DND-41 (cell line): ENCODE data around the gene NKAIN2.

Source experiments
- ATAC-seq: fragments of 200-7000 bp; cut with Tn5 transposase; 3 replicates; pipeline ENCODE4 v1.9.1; 2021; ENCODE audit warnings: low read depth; ENCODE audit not compliant: insufficient read depth
- DNase-seq: peaks from one replicate; pipeline ENCODE4 v3.0.0-alpha.2; 2020
- H2AFZ ChIP-seq: 2 replicates; pipeline ENCODE4 v1.6.0; 2012; ENCODE audit warnings: low read depth, low read length
- H3K27ac ChIP-seq: 2 replicates; pipeline ENCODE4 v1.5.1; 2012; ENCODE audit warnings: low read length, inconsistent platforms
- H3K27me3 ChIP-seq: fragments of 200-600 bp; sonication (generic); 2 replicates; pipeline ENCODE4 v1.6.0; 2012; ENCODE audit warnings: low read length, mild to moderate bottlenecking, inconsistent platforms; ENCODE audit not compliant: insufficient read depth, poor library complexity
- H3K36me3 ChIP-seq: 2 replicates; pipeline ENCODE4 v1.5.1; 2012; ENCODE audit warnings: low read length, inconsistent platforms; ENCODE audit not compliant: insufficient read depth
- H3K4me1 ChIP-seq: 2 replicates; pipeline ENCODE4 v1.5.1; 2012; ENCODE audit warnings: mild to moderate bottlenecking, low read length; ENCODE audit not compliant: insufficient read depth
- H3K4me2 ChIP-seq: 2 replicates; pipeline ENCODE4 v1.6.0; 2012; ENCODE audit warnings: mild to moderate bottlenecking, moderate library complexity, low read length, inconsistent platforms; ENCODE audit not compliant: insufficient read depth
- H3K4me3 ChIP-seq, 2 experiments: fragments of 200-600 bp in 1 of 2; shearing (Covaris generic) in 1 of 2; 2 replicates each; pipeline ENCODE4 v1.5.1; 2012 to 2016; ENCODE audit warnings: inconsistent platforms in 2 of 2, low read length in 2 of 2, mild to moderate bottlenecking in 2 of 2, low read depth in 1 of 2, moderate library complexity in 1 of 2
- H3K79me2 ChIP-seq: 2 replicates; pipeline ENCODE4 v1.6.0; 2012; ENCODE audit warnings: low read length, inconsistent platforms; ENCODE audit not compliant: insufficient read depth
- H3K9ac ChIP-seq: 2 replicates; pipeline ENCODE4 v1.6.0; 2012; ENCODE audit warnings: low read depth, mild to moderate bottlenecking, inconsistent platforms, low read length, moderate library complexity
- H3K9me3 ChIP-seq: 2 replicates; pipeline ENCODE4 v1.5.1; 2012; ENCODE audit warnings: low read length, moderate library complexity, mild to moderate bottlenecking, inconsistent platforms; ENCODE audit not compliant: insufficient read depth, severe bottlenecking
- H4K20me1 ChIP-seq: 2 replicates; pipeline ENCODE4 v1.6.0; 2012; ENCODE audit warnings: low read length; ENCODE audit not compliant: insufficient read depth
- EZH2 ChIP-seq: IDR thresholded peaks from 3 replicates; pipeline ENCODE4 v1.6.1; 2012; ENCODE audit warnings: borderline replicate concordance, low read depth, mild to moderate bottlenecking, moderate library complexity, low read length, inconsistent platforms; ENCODE audit not compliant: severe bottlenecking
- TF ChIP-seq, protein P1 (sequence below): IDR thresholded peaks from 2 replicates; pipeline ENCODE4 v1.5.1; 2012; ENCODE audit warnings: borderline replicate concordance, low read length, moderate library complexity, mild to moderate bottlenecking; ENCODE audit not compliant: poor library complexity, severe bottlenecking; ENCODE audit errors: extremely low read depth

The NKAIN2 gene

DNA sequence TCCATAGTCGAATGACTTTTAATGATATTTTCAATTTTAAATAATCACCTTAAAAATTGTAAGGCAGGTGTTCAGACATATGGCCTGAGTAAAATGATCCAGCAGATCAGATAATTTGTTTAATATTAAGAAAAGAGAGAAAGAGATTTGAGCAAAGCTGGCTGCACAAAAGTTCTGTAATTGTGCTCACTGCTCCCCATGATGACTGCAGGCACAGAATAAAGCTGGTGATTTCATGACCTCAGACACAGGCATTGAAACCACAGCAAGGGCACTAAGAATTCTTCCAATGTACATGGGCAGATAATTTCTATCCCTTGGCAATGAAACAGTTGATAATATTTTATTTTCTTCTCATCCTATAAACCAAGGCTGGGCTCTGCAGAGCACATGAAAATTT is 553.1 kb downstream of the NKAIN2 start:
- Histone ChIP-seq H3K27me3 (no peaks in the 10 kb centered on the region), H3K4me1 (no peaks in the 10 kb centered on the region), H2AFZ (no peak overlapping the region), H4K20me1 (no peaks in the 10 kb centered on the region), H3K4me2 (no peak overlapping the region), H3K9me3 (no peaks in the 10 kb centered on the region), H3K36me3 (no peaks in the 10 kb centered on the region), H3K27ac (no peak overlapping the region), H3K79me2 (no peaks in the 10 kb centered on the region), H3K9ac (no peak overlapping the region), H3K4me3 (no peak overlapping the region)
- TF ChIP-seq, protein P1, sequence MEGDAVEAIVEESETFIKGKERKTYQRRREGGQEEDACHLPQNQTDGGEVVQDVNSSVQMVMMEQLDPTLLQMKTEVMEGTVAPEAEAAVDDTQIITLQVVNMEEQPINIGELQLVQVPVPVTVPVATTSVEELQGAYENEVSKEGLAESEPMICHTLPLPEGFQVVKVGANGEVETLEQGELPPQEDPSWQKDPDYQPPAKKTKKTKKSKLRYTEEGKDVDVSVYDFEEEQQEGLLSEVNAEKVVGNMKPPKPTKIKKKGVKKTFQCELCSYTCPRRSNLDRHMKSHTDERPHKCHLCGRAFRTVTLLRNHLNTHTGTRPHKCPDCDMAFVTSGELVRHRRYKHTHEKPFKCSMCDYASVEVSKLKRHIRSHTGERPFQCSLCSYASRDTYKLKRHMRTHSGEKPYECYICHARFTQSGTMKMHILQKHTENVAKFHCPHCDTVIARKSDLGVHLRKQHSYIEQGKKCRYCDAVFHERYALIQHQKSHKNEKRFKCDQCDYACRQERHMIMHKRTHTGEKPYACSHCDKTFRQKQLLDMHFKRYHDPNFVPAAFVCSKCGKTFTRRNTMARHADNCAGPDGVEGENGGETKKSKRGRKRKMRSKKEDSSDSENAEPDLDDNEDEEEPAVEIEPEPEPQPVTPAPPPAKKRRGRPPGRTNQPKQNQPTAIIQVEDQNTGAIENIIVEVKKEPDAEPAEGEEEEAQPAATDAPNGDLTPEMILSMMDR = no peak
- no peak for TF ChIP-seq EZH2
- DNase-seq = no peak
- ATAC-seq = no peak

DNA sequence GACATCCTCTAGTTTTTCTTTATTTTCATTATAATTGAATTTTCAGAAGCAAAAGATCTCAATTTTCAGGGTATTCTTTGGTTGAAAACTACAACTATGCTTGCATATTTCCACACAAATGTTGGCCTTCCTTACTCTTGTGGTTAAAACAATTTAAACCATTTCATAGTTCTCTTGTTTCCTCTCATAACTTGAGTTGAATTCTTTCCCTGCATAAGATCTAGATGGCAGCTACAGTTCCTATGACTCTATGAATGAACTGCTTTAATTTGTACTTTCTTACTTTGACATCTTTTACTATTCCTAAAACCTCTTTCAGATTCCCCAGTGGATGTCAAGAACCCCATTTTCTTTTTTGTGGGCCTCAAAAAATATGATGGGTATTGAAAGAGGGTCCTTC is 564.5 kb downstream of the NKAIN2 start:
- TF ChIP-seq EZH2 = no peak
- TF ChIP-seq, protein P1 = no peak
- Histone ChIP-seq H4K20me1 (no peaks in the 10 kb centered on the region), H3K27ac (no peak overlapping the region), H3K79me2 (no peaks in the 10 kb centered on the region), H2AFZ (no peak overlapping the region), H3K4me2 (no peak overlapping the region), H3K9me3 (no peaks in the 10 kb centered on the region), H3K4me3 (no peak overlapping the region), H3K27me3 (no peaks in the 10 kb centered on the region), H3K4me1 (no peaks in the 10 kb centered on the region), H3K9ac (no peak overlapping the region), H3K36me3 (no peaks in the 10 kb centered on the region)
- DNase-seq (no peak), ATAC-seq (no peak)

DNA sequence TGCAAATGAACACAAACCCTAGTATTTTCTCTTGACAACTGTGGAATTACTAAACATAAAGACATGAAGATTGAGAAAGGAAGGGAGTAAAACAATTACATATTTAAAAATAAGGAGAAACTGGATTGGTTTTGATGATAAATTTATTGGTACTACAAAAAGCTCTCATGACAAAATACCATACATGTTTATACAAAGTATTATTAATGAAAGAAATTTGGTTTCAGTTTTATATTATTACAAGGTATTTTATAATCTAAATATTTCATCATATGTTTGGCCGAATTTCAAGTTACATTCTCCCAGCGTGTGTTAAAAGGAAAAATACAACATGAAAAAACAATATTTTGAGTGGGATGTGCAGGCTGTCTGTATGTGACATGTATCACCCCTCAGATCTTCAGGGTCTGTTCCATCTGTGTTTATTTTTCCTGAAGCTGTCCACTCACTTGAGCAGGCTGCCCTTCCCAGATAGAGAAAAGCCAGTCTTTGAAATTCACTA is 568.4 kb downstream of the NKAIN2 start:
- no peaks in the 10 kb centered on the region for H4K20me1 ChIP-seq
- TF ChIP-seq, protein P1 = no peak
- TF ChIP-seq EZH2 = no peak
- DNase-seq (no peak), ATAC-seq (no peak)
- no peaks in the 10 kb centered on the region for H3K79me2 ChIP-seq
- H3K4me3 ChIP-seq = no peak overlapping the region
- no peak overlapping the region for H3K9ac ChIP-seq
- no peaks in the 10 kb centered on the region for H3K4me1 ChIP-seq
- no peaks in the 10 kb centered on the region for H3K27me3 ChIP-seq
- no peak overlapping the region for H3K27ac ChIP-seq
- no peaks in the 10 kb centered on the region for H3K9me3 ChIP-seq
- H3K36me3 ChIP-seq = no peaks in the 10 kb centered on the region
- H2AFZ ChIP-seq = no peak overlapping the region
- no peak overlapping the region for H3K4me2 ChIP-seq

DNA sequence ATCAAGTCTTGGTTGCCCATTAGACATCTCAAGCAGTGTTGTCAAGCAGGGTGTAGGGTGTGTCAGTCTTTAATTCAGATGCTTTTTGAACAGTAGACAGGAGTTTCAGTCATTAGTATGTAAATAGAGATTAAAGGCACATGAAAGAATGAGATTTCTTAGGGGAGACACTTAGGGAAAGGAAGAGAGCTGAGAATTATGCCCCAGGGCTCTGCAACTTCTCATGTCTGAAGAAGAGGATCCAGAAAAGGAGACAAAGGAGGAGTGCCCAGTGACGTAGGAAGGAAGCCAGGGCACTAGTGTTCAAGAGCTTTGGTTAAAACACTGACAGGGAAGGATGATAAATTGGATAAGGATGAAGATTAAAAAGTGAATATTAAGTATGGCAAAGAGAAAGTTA is 569.7 kb downstream of the NKAIN2 start:
- H2AFZ ChIP-seq = no peak overlapping the region
- no peaks in the 10 kb centered on the region for H3K9me3 ChIP-seq
- no peaks in the 10 kb centered on the region for H3K36me3 ChIP-seq
- H3K79me2 ChIP-seq = no peaks in the 10 kb centered on the region
- no peaks in the 10 kb centered on the region for H3K27me3 ChIP-seq
- H4K20me1 ChIP-seq = no peaks in the 10 kb centered on the region
- H3K4me3 ChIP-seq = no peak overlapping the region
- DNase-seq (no peak), ATAC-seq (no peak)
- TF ChIP-seq, protein P1 = no peak
- TF ChIP-seq EZH2 = no peak
- no peaks in the 10 kb centered on the region for H3K4me1 ChIP-seq
- H3K4me2 ChIP-seq = no peak overlapping the region
- H3K27ac ChIP-seq = no peak overlapping the region
- no peak overlapping the region for H3K9ac ChIP-seq
